Measurements from ENCODE around the gene DDX55. TPM values are rescaled to one million over a fixed set of nuclear protein-coding genes. Genes with fewer than 3 reads are reported as not detected.

DDX55 gene
- total and polyA plus RNA-seq, 2 of the 13 experiments (the other 11 are each of a cell fraction or from before 2014, with no cell fraction given): 22.2 to 37.0 TPM

DNA sequence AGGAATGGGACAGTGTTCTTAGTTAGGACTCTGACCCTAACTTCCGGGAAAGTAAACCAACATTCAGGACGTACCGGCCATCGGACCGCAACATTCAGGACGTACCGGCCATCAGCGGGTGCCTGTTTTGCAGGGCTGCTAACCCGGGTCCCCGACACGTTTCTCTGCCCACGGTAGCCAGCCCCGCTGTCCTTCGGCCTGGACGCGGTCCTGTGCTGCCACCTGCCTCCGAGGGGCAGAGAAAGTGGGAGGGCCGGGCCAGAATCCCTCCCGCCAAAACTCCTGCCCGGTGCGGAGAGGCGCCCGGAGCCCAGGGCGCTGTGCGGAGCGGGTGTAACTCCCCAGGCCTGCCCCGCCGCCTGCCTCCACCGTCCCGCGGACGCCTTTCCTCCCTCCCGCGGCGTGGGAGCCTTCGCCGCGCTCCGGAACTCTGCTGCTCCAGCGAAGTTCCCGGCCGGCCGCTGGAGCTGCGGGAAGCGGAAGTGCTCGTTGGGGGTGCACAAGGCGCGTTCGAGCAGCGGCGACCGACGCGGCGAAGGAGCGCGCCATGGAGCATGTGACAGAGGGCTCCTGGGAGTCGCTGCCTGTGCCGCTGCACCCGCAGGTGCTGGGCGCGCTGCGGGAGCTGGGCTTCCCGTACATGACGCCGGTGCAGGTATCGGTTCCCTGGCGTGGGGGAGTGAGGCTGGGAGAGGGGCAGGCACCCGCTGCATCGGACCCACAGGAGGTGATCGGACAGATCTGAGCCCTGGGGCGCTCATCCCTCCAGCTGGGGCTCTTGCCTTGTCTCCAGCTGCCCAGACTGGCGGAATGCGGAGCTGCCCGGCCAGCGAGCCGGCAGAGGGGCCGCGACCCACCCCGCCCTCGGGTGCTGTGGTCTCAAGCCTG lies at the start of gene DDX55 (continued):
- peak; percentile 84; the same call in 1 of the 2 replicates for TF ChIP-seq SNAI1 (CRISPR knock-in tag; IDR thresholded peaks at IDR 0.05; ENCODE audit: borderline replicate concordance)
- peak; percentile 97 for TF ChIP-seq RBFOX2 (IDR thresholded peaks at IDR 0.05; ENCODE audit: low read depth, low read length)
- TF ChIP-seq ZNF768 (CRISPR knock-in tag; IDR thresholded peaks at IDR 0.05): peak; percentile 88
- 0 out of 2 replicates have a peak, but pooled peaks have one; percentile 30 for TF ChIP-seq SATB2 (CRISPR knock-in tag; IDR thresholded peaks at IDR 0.05)
- TF ChIP-seq ZNF512B (CRISPR knock-in tag; IDR thresholded peaks at IDR 0.05; ENCODE audit: borderline replicate concordance): peak; percentile 93
- TF ChIP-seq PHF21A (CRISPR knock-in tag; IDR thresholded peaks at IDR 0.05): peak; percentile 72; the same call in 1 of the 2 replicates
- TF ChIP-seq, protein P1, sequence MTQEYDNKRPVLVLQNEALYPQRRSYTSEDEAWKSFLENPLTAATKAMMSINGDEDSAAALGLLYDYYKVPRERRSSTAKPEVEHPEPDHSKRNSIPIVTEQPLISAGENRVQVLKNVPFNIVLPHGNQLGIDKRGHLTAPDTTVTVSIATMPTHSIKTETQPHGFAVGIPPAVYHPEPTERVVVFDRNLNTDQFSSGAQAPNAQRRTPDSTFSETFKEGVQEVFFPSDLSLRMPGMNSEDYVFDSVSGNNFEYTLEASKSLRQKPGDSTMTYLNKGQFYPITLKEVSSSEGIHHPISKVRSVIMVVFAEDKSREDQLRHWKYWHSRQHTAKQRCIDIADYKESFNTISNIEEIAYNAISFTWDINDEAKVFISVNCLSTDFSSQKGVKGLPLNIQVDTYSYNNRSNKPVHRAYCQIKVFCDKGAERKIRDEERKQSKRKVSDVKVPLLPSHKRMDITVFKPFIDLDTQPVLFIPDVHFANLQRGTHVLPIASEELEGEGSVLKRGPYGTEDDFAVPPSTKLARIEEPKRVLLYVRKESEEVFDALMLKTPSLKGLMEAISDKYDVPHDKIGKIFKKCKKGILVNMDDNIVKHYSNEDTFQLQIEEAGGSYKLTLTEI (CRISPR knock-in tag; conservative IDR thresholded peaks at IDR 0.05): no peak
- TF ChIP-seq RNF2 (conservative IDR thresholded peaks at IDR 0.05; ENCODE audit: low read depth): peak; percentile 95
- peak; percentile 73 for TF ChIP-seq GATAD2A (CRISPR knock-in tag; IDR thresholded peaks at IDR 0.05)
- peak; percentile 94 for TF ChIP-seq ZBTB25 (CRISPR knock-in tag; IDR thresholded peaks at IDR 0.05)
- TF ChIP-seq ZNF703 (CRISPR knock-in tag; IDR thresholded peaks at IDR 0.05; ENCODE audit: borderline replicate concordance): no peak; the same call in 1 of the 2 replicates
- TF ChIP-seq NFE2L2 (IDR thresholded peaks at IDR 0.05; ENCODE audit: low read length): no peak
- peak; percentile 48; the same call in 1 of the 2 replicates for TF ChIP-seq ZBTB4 (CRISPR knock-in tag; IDR thresholded peaks at IDR 0.05; ENCODE audit: borderline replicate concordance)
- TF ChIP-seq TBP (CRISPR knock-in tag; IDR thresholded peaks at IDR 0.05): no peak
- no peak; the same call in 1 of the 2 replicates for TF ChIP-seq ZNF160 (CRISPR knock-in tag; IDR thresholded peaks at IDR 0.05)
- TF ChIP-seq KAT7 (CRISPR knock-in tag; IDR thresholded peaks at IDR 0.05; ENCODE audit: borderline replicate concordance): peak; percentile 98
- no peak for TF ChIP-seq SMC3 (IDR thresholded peaks at IDR 0.05; ENCODE audit: low read length)
- TF ChIP-seq MIER2 (CRISPR knock-in tag; IDR thresholded peaks at IDR 0.05): peak; percentile 51; the same call in 1 of the 2 replicates

All from HepG2 (cell line).